Right ventricle myocardium superior (tissue), 1 donor: ENCODE results near the gene CCDC187. TPM values are rescaled to one million over a fixed set of nuclear protein-coding genes. Genes with fewer than 3 reads are reported as not detected.

Experiments used
- total RNA-seq: library from RNA; stranded (reverse); fragmentation: NEBNext Ultra II Directional; extraction: Animal tissue kit (Norgen Biotek cat#: 25700); gene quantifications from one replicate; pipeline ENCODE4 v1.2.1, GENCODE V29; 2021
- donor health status: DM: no; HTN: yes; CAD: no; lungs with severe emphysema.

The CCDC187 gene
- total RNA-seq, 1 donor from 2014 or later = not detected

Other genes starting within 250 kb of the CCDC187 start
- gene NACC2, start 208.8 kb downstream of the CCDC187 start, total RNA-seq = 30.8 TPM
- 16.4 TPM for gene TMEM250, start 185.2 kb downstream of the CCDC187 start, total RNA-seq
- gene LHX3, start 99.0 kb downstream of the CCDC187 start, total RNA-seq = not detected
- gene QSOX2, start 58.3 kb downstream of the CCDC187 start, total RNA-seq = 7.7 TPM
- 50.3 TPM for gene GPSM1, start 23.4 kb upstream of the CCDC187 start, total RNA-seq
- gene DNLZ, start 59.6 kb upstream of the CCDC187 start, total RNA-seq = 39.9 TPM
- gene CARD9, start 69.6 kb upstream of the CCDC187 start, total RNA-seq = 0.78 TPM
- gene SNAPC4, start 96.1 kb upstream of the CCDC187 start, total RNA-seq = 3.3 TPM
- gene ENTR1, start 106.5 kb upstream of the CCDC187 start, total RNA-seq = 23.3 TPM
- 80.2 TPM for gene PMPCA, start 106.6 kb upstream of the CCDC187 start, total RNA-seq
- 10.5 TPM for gene INPP5E, start 135.8 kb upstream of the CCDC187 start, total RNA-seq
- 21.4 TPM for gene SEC16A, start 178.9 kb upstream of the CCDC187 start, total RNA-seq
- gene NOTCH1, start 242.0 kb upstream of the CCDC187 start, total RNA-seq = 16.8 TPM